ENCODE results near the gene GAGE10. TPM values are rescaled to one million over a fixed set of nuclear protein-coding genes. Genes with fewer than 3 reads are reported as not detected.

GAGE10 gene
- total RNA-seq, 2 experiments from 2014 or later, result not detected

DNA sequence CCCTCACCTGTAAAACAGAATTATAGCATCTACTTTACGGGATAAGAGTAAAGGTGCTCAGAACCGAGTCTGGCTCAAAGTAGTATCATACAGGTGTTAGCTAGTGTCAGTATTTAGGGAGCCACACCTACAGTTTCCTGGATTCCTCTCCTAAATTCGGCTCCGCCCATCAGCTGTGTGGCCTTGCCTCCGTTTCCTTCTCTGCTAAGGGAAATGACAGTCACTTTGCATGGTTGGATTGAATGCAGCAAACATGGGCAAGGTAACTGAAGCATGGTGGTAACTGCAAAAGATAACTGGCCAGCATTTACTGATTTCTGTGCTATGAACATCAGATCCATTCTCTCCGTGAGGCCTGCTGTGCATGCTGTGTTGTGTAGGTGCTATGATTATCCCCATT lies 31.0 kb upstream of the GAGE10 start:
- peak overlapping the region; percentile 99 for H3K27ac Mint-ChIP-seq
- intact Hi-C loops (cut with micrococcal nuclease), result loop anchor here (5.0 kb wide), 1 partner anchor 80 kb away; no protein-coding TSS in a partner anchor
- peaks cover 71% of the 10 kb centered on the region for H3K4me1 Mint-ChIP-seq (ENCODE audit: low read depth)
- no peak for ATAC-seq
- H3K27me3 Mint-ChIP-seq, result no peaks in the 10 kb centered on the region
- peak; percentile 32 for DNase-seq
- H3K36me3 Mint-ChIP-seq (ENCODE audit: low read depth), result peaks cover 23% of the 10 kb centered on the region
- ChIA-PET POLR2A (interaction anchor here (0.8 to 2.2 kb wide), 3 partner anchors 9 to 14 kb away, joined by 3 to 11 read pairs (median 6); partner anchors contain the start of gene FOXP3), CTCF (interaction anchor here (0.9 to 1.5 kb wide), 2 partner anchors 9 to 19 kb away, joined by 4 read pairs; partner anchors contain the start of gene FOXP3)
- TF ChIP-seq, protein P1, sequence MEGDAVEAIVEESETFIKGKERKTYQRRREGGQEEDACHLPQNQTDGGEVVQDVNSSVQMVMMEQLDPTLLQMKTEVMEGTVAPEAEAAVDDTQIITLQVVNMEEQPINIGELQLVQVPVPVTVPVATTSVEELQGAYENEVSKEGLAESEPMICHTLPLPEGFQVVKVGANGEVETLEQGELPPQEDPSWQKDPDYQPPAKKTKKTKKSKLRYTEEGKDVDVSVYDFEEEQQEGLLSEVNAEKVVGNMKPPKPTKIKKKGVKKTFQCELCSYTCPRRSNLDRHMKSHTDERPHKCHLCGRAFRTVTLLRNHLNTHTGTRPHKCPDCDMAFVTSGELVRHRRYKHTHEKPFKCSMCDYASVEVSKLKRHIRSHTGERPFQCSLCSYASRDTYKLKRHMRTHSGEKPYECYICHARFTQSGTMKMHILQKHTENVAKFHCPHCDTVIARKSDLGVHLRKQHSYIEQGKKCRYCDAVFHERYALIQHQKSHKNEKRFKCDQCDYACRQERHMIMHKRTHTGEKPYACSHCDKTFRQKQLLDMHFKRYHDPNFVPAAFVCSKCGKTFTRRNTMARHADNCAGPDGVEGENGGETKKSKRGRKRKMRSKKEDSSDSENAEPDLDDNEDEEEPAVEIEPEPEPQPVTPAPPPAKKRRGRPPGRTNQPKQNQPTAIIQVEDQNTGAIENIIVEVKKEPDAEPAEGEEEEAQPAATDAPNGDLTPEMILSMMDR (IDR thresholded peaks at IDR 0.05), result no peak
- peak overlapping the region; percentile 74 for H3K4me3 Mint-ChIP-seq
- no peaks in the 10 kb centered on the region for H3K9me3 Mint-ChIP-seq

DNA sequence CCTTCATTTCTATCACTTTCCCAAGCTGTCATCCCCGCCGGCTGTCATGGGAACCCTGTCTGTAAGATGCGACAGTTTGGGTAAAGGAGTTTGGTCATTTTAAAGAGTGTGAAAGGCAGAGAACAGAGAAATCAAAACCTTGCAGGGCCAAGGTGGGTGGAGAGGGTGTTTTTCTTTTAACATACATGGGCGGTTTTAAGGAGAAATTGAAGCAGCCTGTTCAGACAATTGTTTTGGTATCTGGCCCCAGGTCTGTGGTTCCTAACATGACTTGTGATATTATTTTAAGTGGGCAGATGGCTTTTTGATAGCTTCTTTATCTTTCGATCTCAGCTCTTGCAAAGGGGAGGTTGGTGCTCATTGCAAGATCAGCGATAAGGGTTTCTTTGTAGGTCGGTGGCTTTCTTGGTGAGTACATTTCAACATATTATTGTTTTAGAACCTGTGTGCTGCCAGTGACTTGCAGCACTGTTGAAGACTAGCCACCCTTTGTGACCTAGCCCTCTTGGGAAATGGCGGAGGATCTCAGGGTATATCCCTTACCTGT lies 30.2 kb upstream of the GAGE10 start:
- DNase-seq (peak; percentile 76), ATAC-seq (peak; percentile 5)
- ChIA-PET POLR2A (interaction anchor here (0.6 to 2.2 kb wide), 6 partner anchors 8 to 334 kb away, joined by 3 to 11 read pairs (median 3); partner anchors contain the start of gene FOXP3), CTCF (interaction anchor here (0.9 to 1.5 kb wide), 2 partner anchors 10 to 18 kb away, joined by 4 read pairs; partner anchors contain the start of gene FOXP3)
- TF ChIP-seq, protein P1 (IDR thresholded peaks at IDR 0.05), result no peak
- intact Hi-C loops (cut with micrococcal nuclease), result loop anchor here (5.0 kb wide), 1 partner anchor 81 kb away; no protein-coding TSS in a partner anchor
- peaks cover 73% of the 10 kb centered on the region for H3K4me1 Mint-ChIP-seq (ENCODE audit: low read depth)
- no peaks in the 10 kb centered on the region for H3K27me3 Mint-ChIP-seq
- peak overlapping the region; percentile 74 for H3K4me3 Mint-ChIP-seq
- no peaks in the 10 kb centered on the region for H3K9me3 Mint-ChIP-seq
- H3K27ac Mint-ChIP-seq, result peak overlapping the region; percentile 99
- H3K36me3 Mint-ChIP-seq (ENCODE audit: low read depth), result peaks cover 23% of the 10 kb centered on the region

DNA sequence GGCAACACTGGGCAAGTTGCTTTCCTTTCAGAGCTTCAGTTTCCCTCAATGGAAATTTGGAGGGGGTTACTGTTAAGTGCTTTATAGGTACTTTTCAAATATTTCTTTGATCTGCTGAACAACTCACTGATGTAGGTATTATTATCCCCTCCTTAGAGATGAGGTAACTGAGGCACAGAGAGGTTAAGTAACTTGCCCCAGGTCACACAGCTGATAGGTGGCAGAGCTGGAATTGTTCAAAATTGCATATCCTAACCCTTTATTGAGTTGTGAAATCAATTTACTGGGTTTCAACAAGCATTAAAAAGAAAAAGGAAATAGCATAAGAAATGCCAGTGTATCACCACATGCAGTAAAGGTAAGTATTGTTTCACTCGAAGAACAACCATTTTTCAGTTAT lies 27.2 kb upstream of the GAGE10 start:
- POLR2A ChIA-PET, result interaction anchor here (0.7 to 1.2 kb wide), 2 partner anchors 13 to 16 kb away, joined by 3 to 5 read pairs; no protein-coding TSS in a partner anchor
- TF ChIP-seq, protein P1 (IDR thresholded peaks at IDR 0.05), result no peak
- H3K36me3 Mint-ChIP-seq (ENCODE audit: low read depth), result peaks cover 18% of the 10 kb centered on the region

DNA sequence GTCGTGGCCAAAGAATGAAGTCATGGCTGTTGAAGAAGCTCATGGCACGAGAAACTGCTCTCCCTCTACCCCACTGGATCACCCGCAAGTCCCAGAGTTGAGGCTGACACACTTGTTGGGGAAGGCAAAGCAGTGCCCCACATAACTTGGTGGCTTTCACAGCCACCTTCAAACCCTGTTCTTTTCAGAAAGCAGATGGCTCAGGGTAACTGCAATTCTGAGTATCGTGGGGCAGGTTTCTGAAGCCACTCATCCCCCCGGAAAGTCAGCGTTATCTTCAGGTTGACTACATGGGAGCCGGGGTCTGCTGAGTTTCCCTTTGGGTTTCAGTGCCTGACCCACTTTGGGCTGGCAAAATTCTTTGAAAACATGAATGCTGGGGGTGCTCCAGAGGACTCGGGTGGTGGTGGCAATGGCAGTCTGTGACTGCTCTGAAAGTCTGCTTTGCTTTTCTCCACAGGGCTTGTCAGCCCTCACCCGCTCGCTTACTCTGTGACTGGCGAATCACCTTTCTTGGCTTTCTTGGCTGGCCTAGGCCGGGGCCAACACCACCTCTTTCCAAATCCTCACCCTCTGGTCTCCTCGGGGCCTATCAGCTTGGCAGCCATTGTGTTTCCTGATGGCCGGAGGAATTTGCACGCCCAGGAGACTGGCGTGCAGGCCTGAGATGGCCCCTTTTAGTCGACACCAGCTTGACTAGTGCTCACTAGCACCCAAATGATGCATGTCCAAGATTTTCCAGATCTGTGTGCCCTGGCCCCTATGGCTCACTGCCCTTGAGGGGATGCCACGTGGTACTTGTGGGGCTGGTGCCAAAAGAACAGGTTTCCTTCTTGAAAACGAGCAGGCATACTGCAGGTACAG lies 26.5 kb upstream of the GAGE10 start:
- peaks cover 13% of the 10 kb centered on the region for H3K36me3 Mint-ChIP-seq (ENCODE audit: low read depth)
- intact Hi-C loops (cut with micrococcal nuclease), result no loop called here
- ChIA-PET POLR2A (interaction anchor here (0.7 to 1.4 kb wide), 6 partner anchors 9 to 76 kb away, joined by 3 to 7 read pairs (median 4); no protein-coding TSS in a partner anchor), CTCF (interaction anchor here (0.8 to 1.2 kb wide), 2 partner anchors 15 to 84 kb away, joined by 3 to 5 read pairs; no protein-coding TSS in a partner anchor)
- peak; percentile 28 for ATAC-seq
- peaks cover 81% of the 10 kb centered on the region for H3K4me1 Mint-ChIP-seq (ENCODE audit: low read depth)
- TF ChIP-seq, protein P1 (IDR thresholded peaks at IDR 0.05), result no peak
- no peaks in the 10 kb centered on the region for H3K27me3 Mint-ChIP-seq
- no peaks in the 10 kb centered on the region for H3K9me3 Mint-ChIP-seq
- H3K27ac Mint-ChIP-seq, result peak overlapping the region; percentile 99
- peak; percentile 63 for DNase-seq
- peak overlapping the region; percentile 64 for H3K4me3 Mint-ChIP-seq

More for the DNA sequence above, 27.2 kb upstream of the GAGE10 start:
- Mint-ChIP-seq H3K27ac (peak overlapping the region; percentile 99), H3K27me3 (no peaks in the 10 kb centered on the region), H3K4me1 (ENCODE audit: low read depth) (peaks cover 84% of the 10 kb centered on the region), H3K4me3 (no peak overlapping the region), H3K9me3 (no peaks in the 10 kb centered on the region)
- CTCF ChIA-PET, result interaction anchor here (0.6 to 1.2 kb wide), 5 partner anchors 16 to 113 kb away, joined by 3 to 5 read pairs (median 3); no protein-coding TSS in a partner anchor
- ATAC-seq (no peak), DNase-seq (no peak)
- intact Hi-C loops (cut with micrococcal nuclease), result no loop called here
